Neural cell (in vitro differentiated cells): Measurements from ENCODE around the gene ULK3.

Experiments
- EZH2 ChIP-seq: fragments of 200-600, 300-800 bp; shearing (Covaris generic), sonication (generic); IDR thresholded peaks from 2 replicates; pipeline ENCODE4 v1.6.1; 2014; ENCODE audit warnings: antibody characterized with exemption, low read length, borderline replicate concordance, mild to moderate bottlenecking; ENCODE audit not compliant: insufficient read depth, poor library complexity, severe bottlenecking
- POLR2AphosphoS5 ChIP-seq: IDR thresholded peaks from 2 replicates; pipeline ENCODE4 v1.6.1; 2012
- TF ChIP-seq, protein P1 (sequence below): fragments of 450-650 bp; IDR thresholded peaks from 2 replicates; pipeline ENCODE4 v1.5.1; 2014; ENCODE audit warnings: antibody characterized with exemption, mild to moderate bottlenecking, moderate library complexity; ENCODE audit not compliant: poor library complexity, severe bottlenecking

DNA sequence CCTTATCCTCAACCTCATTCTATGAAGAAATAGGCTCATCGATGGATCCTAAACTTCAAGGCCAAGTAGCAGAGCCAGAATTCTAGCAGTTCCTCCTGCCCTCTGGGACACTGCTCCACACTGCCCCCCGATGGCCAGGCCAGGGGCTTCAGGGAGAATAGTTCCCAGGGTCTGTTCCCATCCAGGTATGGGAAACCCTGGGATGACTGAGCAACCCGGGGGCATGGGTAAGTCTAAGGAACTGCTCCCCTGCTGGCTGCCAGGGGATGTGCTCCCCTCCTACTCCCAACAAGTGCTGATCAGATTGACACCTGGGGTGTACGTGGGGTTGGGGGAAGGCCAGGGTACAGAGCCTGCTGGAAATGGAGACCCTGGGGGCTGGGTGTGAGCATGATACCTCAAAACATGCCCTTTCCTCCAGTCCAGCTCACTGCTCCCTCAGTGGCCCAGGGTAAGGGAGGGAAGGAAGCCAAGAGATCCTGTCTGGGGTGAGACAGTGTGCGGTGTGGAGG is 7.6 kb downstream of the ULK3 start:
- TF ChIP-seq POLR2AphosphoS5 = no peak
- TF ChIP-seq, protein P1, sequence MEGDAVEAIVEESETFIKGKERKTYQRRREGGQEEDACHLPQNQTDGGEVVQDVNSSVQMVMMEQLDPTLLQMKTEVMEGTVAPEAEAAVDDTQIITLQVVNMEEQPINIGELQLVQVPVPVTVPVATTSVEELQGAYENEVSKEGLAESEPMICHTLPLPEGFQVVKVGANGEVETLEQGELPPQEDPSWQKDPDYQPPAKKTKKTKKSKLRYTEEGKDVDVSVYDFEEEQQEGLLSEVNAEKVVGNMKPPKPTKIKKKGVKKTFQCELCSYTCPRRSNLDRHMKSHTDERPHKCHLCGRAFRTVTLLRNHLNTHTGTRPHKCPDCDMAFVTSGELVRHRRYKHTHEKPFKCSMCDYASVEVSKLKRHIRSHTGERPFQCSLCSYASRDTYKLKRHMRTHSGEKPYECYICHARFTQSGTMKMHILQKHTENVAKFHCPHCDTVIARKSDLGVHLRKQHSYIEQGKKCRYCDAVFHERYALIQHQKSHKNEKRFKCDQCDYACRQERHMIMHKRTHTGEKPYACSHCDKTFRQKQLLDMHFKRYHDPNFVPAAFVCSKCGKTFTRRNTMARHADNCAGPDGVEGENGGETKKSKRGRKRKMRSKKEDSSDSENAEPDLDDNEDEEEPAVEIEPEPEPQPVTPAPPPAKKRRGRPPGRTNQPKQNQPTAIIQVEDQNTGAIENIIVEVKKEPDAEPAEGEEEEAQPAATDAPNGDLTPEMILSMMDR = peak; percentile 51
- TF ChIP-seq EZH2 = no peak
